AG10803 (cell line): Measurements from ENCODE around the gene DDX18.

Experiments used
- DNase-seq: peaks from one replicate; pipeline ENCODE4 v3.0.0; 2010; ENCODE audit warnings: low read depth
- H3K4me3 ChIP-seq: 2 replicates; pipeline ENCODE4 v1.5.1; 2011; ENCODE audit warnings: mild to moderate bottlenecking, low read length, control low read depth
- TF ChIP-seq, protein P1 (sequence below): conservative IDR thresholded peaks from 2 replicates; pipeline ENCODE4 v1.5.1; 2011; ENCODE audit warnings: mild to moderate bottlenecking, low read length, control low read depth, inconsistent platforms

Gene DDX18

GRCh38 chr2:117858892-117859531 is 44.5 kb downstream of the DDX18 start:
- DNase-seq, result no peak
- no peak overlapping the region for H3K4me3 ChIP-seq
- TF ChIP-seq, protein P1, sequence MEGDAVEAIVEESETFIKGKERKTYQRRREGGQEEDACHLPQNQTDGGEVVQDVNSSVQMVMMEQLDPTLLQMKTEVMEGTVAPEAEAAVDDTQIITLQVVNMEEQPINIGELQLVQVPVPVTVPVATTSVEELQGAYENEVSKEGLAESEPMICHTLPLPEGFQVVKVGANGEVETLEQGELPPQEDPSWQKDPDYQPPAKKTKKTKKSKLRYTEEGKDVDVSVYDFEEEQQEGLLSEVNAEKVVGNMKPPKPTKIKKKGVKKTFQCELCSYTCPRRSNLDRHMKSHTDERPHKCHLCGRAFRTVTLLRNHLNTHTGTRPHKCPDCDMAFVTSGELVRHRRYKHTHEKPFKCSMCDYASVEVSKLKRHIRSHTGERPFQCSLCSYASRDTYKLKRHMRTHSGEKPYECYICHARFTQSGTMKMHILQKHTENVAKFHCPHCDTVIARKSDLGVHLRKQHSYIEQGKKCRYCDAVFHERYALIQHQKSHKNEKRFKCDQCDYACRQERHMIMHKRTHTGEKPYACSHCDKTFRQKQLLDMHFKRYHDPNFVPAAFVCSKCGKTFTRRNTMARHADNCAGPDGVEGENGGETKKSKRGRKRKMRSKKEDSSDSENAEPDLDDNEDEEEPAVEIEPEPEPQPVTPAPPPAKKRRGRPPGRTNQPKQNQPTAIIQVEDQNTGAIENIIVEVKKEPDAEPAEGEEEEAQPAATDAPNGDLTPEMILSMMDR, result no peak

- TF ChIP-seq, protein P1, result no peak
- DNase-seq, result no peak
- no peak overlapping the region for H3K4me3 ChIP-seq
These were observed 45.0 kb downstream of the DDX18 start for GRCh38 chr2:117859532-117859911.

- TF ChIP-seq, protein P1, result no peak
- H3K4me3 ChIP-seq, result peak overlapping the region; percentile 42
These were observed 45.6 kb downstream of the DDX18 start for GRCh38 chr2:117859924-117860647.

GRCh38 chr2:117862459-117862858 is 48.0 kb downstream of the DDX18 start:
- no peak overlapping the region for H3K4me3 ChIP-seq
- TF ChIP-seq, protein P1, result no peak
- peak; percentile 33 for DNase-seq

More at GRCh38 chr2:117859924-117860647, 45.6 kb downstream of the DDX18 start:
- no peak for DNase-seq

GRCh38 chr2:117875786-117876185 is 61.3 kb downstream of the DDX18 start:
- TF ChIP-seq, protein P1, result no peak
- no peak for DNase-seq
- no peak overlapping the region for H3K4me3 ChIP-seq

DNA sequence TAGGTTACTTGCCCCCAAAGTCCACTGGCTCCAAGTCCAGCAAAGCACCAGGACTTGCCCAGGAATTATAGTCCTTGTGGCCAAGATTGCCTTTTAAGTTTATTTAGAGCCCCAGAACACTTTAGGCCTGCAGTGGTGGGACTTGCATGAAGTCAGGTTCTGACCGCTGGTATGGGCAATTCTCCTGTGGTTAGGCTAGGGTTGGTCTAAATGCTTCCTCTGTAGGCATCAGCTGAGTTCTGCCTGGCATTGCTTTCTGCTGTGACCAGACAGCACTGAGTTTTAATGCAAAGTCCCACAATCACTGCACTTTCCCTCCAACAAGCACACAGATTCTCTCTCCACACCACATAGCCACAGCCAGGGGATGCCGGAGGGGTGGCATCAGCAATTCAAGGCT is 64.5 kb downstream of the DDX18 start:
- no peak for DNase-seq
- no peak overlapping the region for H3K4me3 ChIP-seq
- TF ChIP-seq, protein P1, result no peak
